ENCODE data around the gene PRDM8. TPM values are rescaled to one million over a fixed set of nuclear protein-coding genes. Genes with fewer than 3 reads are reported as not detected.

PRDM8 gene
- total RNA-seq, 4 donors from 2014 or later = 4.5 to 13.1 (median 12.6) TPM

GRCh38 chr4:80187677-80188076, 9.6 kb upstream of the PRDM8 start:
- H3K4me1 ChIP-seq = peaks cover 0 to 12% of the 10 kb centered on the region in 2 donors
- TF ChIP-seq, protein P1, sequence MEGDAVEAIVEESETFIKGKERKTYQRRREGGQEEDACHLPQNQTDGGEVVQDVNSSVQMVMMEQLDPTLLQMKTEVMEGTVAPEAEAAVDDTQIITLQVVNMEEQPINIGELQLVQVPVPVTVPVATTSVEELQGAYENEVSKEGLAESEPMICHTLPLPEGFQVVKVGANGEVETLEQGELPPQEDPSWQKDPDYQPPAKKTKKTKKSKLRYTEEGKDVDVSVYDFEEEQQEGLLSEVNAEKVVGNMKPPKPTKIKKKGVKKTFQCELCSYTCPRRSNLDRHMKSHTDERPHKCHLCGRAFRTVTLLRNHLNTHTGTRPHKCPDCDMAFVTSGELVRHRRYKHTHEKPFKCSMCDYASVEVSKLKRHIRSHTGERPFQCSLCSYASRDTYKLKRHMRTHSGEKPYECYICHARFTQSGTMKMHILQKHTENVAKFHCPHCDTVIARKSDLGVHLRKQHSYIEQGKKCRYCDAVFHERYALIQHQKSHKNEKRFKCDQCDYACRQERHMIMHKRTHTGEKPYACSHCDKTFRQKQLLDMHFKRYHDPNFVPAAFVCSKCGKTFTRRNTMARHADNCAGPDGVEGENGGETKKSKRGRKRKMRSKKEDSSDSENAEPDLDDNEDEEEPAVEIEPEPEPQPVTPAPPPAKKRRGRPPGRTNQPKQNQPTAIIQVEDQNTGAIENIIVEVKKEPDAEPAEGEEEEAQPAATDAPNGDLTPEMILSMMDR (IDR thresholded peaks at IDR 0.05) = no peak
- no peak for TF ChIP-seq POLR2A (IDR thresholded peaks at IDR 0.05)
- DNase-seq = no peak
- H3K36me3 ChIP-seq = no peaks in the 10 kb centered on the region
- no peak overlapping the region for H3K27ac ChIP-seq
- no peak overlapping the region for H3K4me3 ChIP-seq
- intact Hi-C loops (cut with DNase I; ENCODE audit: low total_unique reads) = no loop called here
- no peaks in the 10 kb centered on the region for H3K9me3 ChIP-seq
- no peaks in the 10 kb centered on the region for H3K27me3 ChIP-seq

GRCh38 chr4:80188457-80188800, 8.9 kb upstream of the PRDM8 start:
- no peak for TF ChIP-seq POLR2A (IDR thresholded peaks at IDR 0.05)
- H3K4me1 ChIP-seq = peaks cover 0 to 12% of the 10 kb centered on the region in 2 donors
- H3K27me3 ChIP-seq = no peaks in the 10 kb centered on the region
- H3K36me3 ChIP-seq = no peaks in the 10 kb centered on the region
- H3K27ac ChIP-seq = no peak overlapping the region
- H3K4me3 ChIP-seq = no peak overlapping the region
- intact Hi-C loops (cut with DNase I; ENCODE audit: low total_unique reads) = no loop called here
- no peak for DNase-seq
- no peaks in the 10 kb centered on the region for H3K9me3 ChIP-seq

- Histone ChIP-seq H3K27ac (no peak overlapping the region), H3K4me3 (no peak overlapping the region), H3K4me1 (peaks cover 0 to 12% of the 10 kb centered on the region in 2 donors), H3K27me3 (no peaks in the 10 kb centered on the region), H3K36me3 (no peaks in the 10 kb centered on the region), H3K9me3 (no peaks in the 10 kb centered on the region)
- no peak for DNase-seq
- intact Hi-C loops (cut with DNase I; ENCODE audit: low total_unique reads) = no loop called here
- TF ChIP-seq, protein P1 (IDR thresholded peaks at IDR 0.05) = no peak
- TF ChIP-seq POLR2A (IDR thresholded peaks at IDR 0.05) = no peak
Observed at GRCh38 chr4:80188801-80189458, 8.4 kb upstream of the PRDM8 start.

DNA sequence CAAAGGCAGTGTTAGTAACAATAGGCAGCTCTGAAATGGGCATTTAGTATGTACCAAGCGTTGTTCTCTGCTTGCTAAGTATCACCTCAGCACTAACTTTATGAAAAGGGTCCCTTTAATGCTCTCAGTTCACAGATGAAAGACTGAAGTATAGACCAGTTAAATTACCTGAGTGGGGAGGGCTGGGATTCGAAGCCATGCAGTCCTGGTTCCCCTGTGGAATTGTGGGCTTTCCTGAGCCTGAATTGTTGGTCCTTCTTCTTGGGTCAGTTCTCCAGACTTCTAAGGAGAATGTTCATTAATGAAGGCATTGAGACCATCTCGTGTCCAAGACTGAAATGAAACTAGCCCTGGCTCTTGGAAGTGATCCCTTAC, 7.7 kb upstream of the PRDM8 start:
- Histone ChIP-seq H3K4me1 (peaks cover 0 to 12% of the 10 kb centered on the region in 2 donors), H3K4me3 (no peak overlapping the region), H3K27ac (no peak overlapping the region), H3K27me3 (no peaks in the 10 kb centered on the region), H3K9me3 (no peaks in the 10 kb centered on the region), H3K36me3 (no peaks in the 10 kb centered on the region)
- no peak for TF ChIP-seq POLR2A (IDR thresholded peaks at IDR 0.05)
- TF ChIP-seq, protein P1 (IDR thresholded peaks at IDR 0.05) = no peak
- no peak for DNase-seq
- intact Hi-C loops (cut with DNase I; ENCODE audit: low total_unique reads) = no loop called here

DNA sequence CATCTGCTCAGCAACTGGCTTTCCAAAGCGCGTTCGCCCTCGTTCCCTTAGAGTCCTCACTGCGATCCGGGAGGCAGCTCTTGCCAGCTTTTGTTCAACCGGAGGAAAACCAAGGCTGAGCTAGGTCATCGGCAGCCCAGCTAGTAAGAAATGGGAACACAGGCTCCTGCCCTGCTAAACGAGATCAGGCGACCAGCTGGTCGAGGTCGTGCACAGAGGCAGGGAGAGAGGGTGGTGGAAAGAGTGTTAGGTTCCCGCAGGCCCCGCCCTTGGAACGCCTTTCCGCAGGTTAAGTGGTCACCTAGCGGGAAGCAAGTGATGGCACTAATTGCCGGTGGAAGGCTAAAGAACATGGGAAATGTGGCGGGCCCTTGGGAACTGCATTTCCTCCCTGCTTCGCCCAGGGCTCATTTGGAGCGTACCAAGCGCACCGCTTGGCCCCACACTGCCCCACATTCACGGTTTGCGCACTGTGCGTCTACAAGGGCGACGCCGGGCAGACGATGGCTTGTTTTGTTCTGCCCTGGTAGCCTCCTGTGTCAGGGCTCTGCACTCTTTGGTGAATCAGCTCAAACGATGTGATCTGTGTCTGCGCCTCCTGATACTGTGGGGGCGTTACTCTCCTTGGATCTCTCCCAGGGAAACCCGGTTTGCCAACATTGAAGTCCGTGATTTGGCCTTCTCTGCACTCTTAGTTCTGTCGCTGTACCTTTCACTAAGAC, 7.2 kb upstream of the PRDM8 start:
- H3K4me3 ChIP-seq = no peak overlapping the region
- H3K27me3 ChIP-seq = no peaks in the 10 kb centered on the region

More for the DNA sequence above, 7.2 kb upstream of the PRDM8 start:
- Histone ChIP-seq H3K36me3 (no peaks in the 10 kb centered on the region), H3K4me1 (peaks cover 0 to 8% of the 10 kb centered on the region in 2 donors), H3K27ac (no peak overlapping the region), H3K9me3 (no peaks in the 10 kb centered on the region)
- no peak for DNase-seq
- intact Hi-C loops (cut with DNase I; ENCODE audit: low total_unique reads) = no loop called here
- TF ChIP-seq, protein P1 (IDR thresholded peaks at IDR 0.05) = no peak

All from uterus (tissue), 4 donors.